KMS-11 (cell line): ENCODE results near the gene CACNA1G.
A peak's percentile ranks its signal among the peaks of the same experiment; 100 is the strongest.

Experiments
- H2AFZ ChIP-seq: fragments of 200-600 bp; sonication (generic); 2 replicates; pipeline ENCODE4 v1.6.1; 2016; ENCODE audit warnings: antibody characterized with exemption, mixed run types, low read depth
- H3K27ac ChIP-seq: fragments of 200-600 bp; sonication (generic); 2 replicates; pipeline ENCODE4 v1.6.1; 2016; ENCODE audit warnings: mild to moderate bottlenecking, mixed run types
- H3K27me3 ChIP-seq: fragments of 200-600 bp; sonication (generic); 2 replicates; pipeline ENCODE4 v1.6.1; 2017; ENCODE audit warnings: mild to moderate bottlenecking, low read depth, mixed run types, moderate library complexity; ENCODE audit not compliant: insufficient read depth
- H3K36me3 ChIP-seq: fragments of 200-600 bp; sonication (generic); 2 replicates; pipeline ENCODE4 v1.6.1; 2017; ENCODE audit warnings: mild to moderate bottlenecking, mixed run types; ENCODE audit not compliant: insufficient read depth
- H3K4me1 ChIP-seq: fragments of 200-600 bp; sonication (generic); 2 replicates; pipeline ENCODE4 v1.6.1; 2016; ENCODE audit warnings: mild to moderate bottlenecking, low read depth, mixed run types; ENCODE audit not compliant: poor library complexity, severe bottlenecking
- H3K4me2 ChIP-seq: fragments of 200-600 bp; sonication (generic); 2 replicates; pipeline ENCODE4 v1.7.0; 2016; ENCODE audit warnings: mild to moderate bottlenecking, mixed run types
- H3K4me3 ChIP-seq: fragments of 200-600 bp; sonication (generic); IDR thresholded peaks from 2 replicates; pipeline ENCODE4 v1.6.1; 2017; ENCODE audit warnings: low read depth, low read length, mixed read lengths; ENCODE audit not compliant: insufficient read depth
- H3K79me2 ChIP-seq: fragments of 200-600 bp; sonication (generic); 2 replicates; pipeline ENCODE4 v1.6.1; 2016; ENCODE audit warnings: low read depth, mixed run types; ENCODE audit not compliant: insufficient read depth
- H3K9ac ChIP-seq: fragments of 200-600 bp; sonication (generic); 2 replicates; pipeline ENCODE4 v1.6.1; 2016; ENCODE audit warnings: mild to moderate bottlenecking, mixed run types
- H4K20me1 ChIP-seq: fragments of 200-600 bp; sonication (generic); 2 replicates; pipeline ENCODE4 v1.6.1; 2016; ENCODE audit warnings: mild to moderate bottlenecking, mixed run types; ENCODE audit not compliant: insufficient read depth
- CTCF ChIP-seq: fragments of 200-600 bp; sonication (generic); conservative IDR thresholded peaks from 2 replicates; pipeline ENCODE4 v1.6.1; 2017; ENCODE audit warnings: low read depth, mild to moderate bottlenecking, antibody characterized with exemption, low read length, moderate library complexity, mixed read lengths

CACNA1G gene

GRCh38 chr17:50547035-50547735 is 13.3 kb upstream of the CACNA1G start, which contains the start of gene SPATA20:
SPATA20 (plus strand) TSS chr17:50547174; CDS start chr17:50547209, 35 bp downstream.
- peaks cover 11% of the 10 kb centered on the region for H3K4me1 ChIP-seq
- H2AFZ ChIP-seq: peak within 1 kb of the TSS; percentile 51
- peak within 1 kb of the TSS; percentile 75 for H3K4me2 ChIP-seq
- peak within 1 kb of the TSS; percentile 76 for H3K9ac ChIP-seq
- H4K20me1 ChIP-seq: no peaks in the 10 kb centered on the region
- peaks cover 3% of the 10 kb centered on the region; the same call in 1 of the 2 replicates for H3K27me3 ChIP-seq
- no peaks in the 10 kb centered on the region for H3K36me3 ChIP-seq
- H3K79me2 ChIP-seq: no peaks in the 10 kb centered on the region
- H3K27ac ChIP-seq: peak within 1 kb of the TSS; percentile 24; the same call in 1 of the 2 replicates
- no peak within 1 kb of the TSS for H3K4me3 ChIP-seq
- peak; percentile 96 for TF ChIP-seq CTCF

GRCh38 chr17:50547736-50548083 is 12.8 kb upstream of the CACNA1G start:
- H4K20me1 ChIP-seq: no peaks in the 10 kb centered on the region
- no peaks in the 10 kb centered on the region for H3K79me2 ChIP-seq
- peak overlapping the region; percentile 75 for H3K4me2 ChIP-seq
- no peak for TF ChIP-seq CTCF
- no peak overlapping the region for H3K27ac ChIP-seq
- no peaks in the 10 kb centered on the region for H3K36me3 ChIP-seq
- peaks cover 3% of the 10 kb centered on the region; the same call in 1 of the 2 replicates for H3K27me3 ChIP-seq
- H2AFZ ChIP-seq: peak overlapping the region; percentile 51
- H3K4me1 ChIP-seq: peaks cover 6% of the 10 kb centered on the region
- H3K9ac ChIP-seq: peak overlapping the region; percentile 76
- no peak overlapping the region for H3K4me3 ChIP-seq

- TF ChIP-seq CTCF: no peak
- Histone ChIP-seq H3K36me3 (no peaks in the 10 kb centered on the region), H3K27me3 (peaks cover 3% of the 10 kb centered on the region; the same call in 1 of the 2 replicates), H3K4me3 (no peak overlapping the region), H3K4me2 (no peak overlapping the region), H4K20me1 (no peaks in the 10 kb centered on the region), H3K79me2 (no peaks in the 10 kb centered on the region), H2AFZ (no peak overlapping the region), H3K27ac (no peak overlapping the region), H3K9ac (no peak overlapping the region), H3K4me1 (peaks cover 5% of the 10 kb centered on the region)
These were observed 11.7 kb upstream of the CACNA1G start for GRCh38 chr17:50548831-50549230.

GRCh38 chr17:50549256-50549941 is 11.1 kb upstream of the CACNA1G start:
- no peaks in the 10 kb centered on the region for H3K79me2 ChIP-seq
- H3K4me1 ChIP-seq: peaks cover 5% of the 10 kb centered on the region
- H3K27me3 ChIP-seq: peaks cover 3% of the 10 kb centered on the region; the same call in 1 of the 2 replicates
- H4K20me1 ChIP-seq: no peaks in the 10 kb centered on the region
- H3K27ac ChIP-seq: no peak overlapping the region
- TF ChIP-seq CTCF: no peak
- no peaks in the 10 kb centered on the region for H3K36me3 ChIP-seq
- no peak overlapping the region for H3K4me3 ChIP-seq
- H3K4me2 ChIP-seq: no peak overlapping the region
- H3K9ac ChIP-seq: no peak overlapping the region
- H2AFZ ChIP-seq: no peak overlapping the region
